ENCODE results near the gene TOR3A.

DNA sequence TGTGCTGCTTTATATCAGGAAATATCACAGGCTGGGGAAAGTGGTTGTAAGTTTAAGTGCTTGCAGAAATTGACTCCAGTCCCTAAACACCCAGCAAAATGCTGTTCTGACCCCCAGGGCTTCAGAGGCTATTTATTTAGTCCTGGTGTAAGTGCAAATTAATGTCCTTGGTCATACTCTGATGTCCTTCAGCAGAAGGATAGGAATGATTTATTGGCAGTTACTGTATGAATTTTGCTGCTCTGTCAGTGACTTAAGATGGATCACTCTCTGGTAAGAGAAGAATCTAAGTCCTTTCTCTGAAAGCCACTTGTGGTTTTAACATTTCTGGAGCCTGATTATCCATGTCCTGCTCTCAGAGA is 34.3 kb upstream of the TOR3A start:
- TF ChIP-seq, protein P1, sequence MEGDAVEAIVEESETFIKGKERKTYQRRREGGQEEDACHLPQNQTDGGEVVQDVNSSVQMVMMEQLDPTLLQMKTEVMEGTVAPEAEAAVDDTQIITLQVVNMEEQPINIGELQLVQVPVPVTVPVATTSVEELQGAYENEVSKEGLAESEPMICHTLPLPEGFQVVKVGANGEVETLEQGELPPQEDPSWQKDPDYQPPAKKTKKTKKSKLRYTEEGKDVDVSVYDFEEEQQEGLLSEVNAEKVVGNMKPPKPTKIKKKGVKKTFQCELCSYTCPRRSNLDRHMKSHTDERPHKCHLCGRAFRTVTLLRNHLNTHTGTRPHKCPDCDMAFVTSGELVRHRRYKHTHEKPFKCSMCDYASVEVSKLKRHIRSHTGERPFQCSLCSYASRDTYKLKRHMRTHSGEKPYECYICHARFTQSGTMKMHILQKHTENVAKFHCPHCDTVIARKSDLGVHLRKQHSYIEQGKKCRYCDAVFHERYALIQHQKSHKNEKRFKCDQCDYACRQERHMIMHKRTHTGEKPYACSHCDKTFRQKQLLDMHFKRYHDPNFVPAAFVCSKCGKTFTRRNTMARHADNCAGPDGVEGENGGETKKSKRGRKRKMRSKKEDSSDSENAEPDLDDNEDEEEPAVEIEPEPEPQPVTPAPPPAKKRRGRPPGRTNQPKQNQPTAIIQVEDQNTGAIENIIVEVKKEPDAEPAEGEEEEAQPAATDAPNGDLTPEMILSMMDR (IDR thresholded peaks at IDR 0.05): no peak
- TF ChIP-seq POLR2A (IDR thresholded peaks at IDR 0.05): no peak
